Breast epithelium (tissue), 3 donors: ENCODE data around the gene KIF26B.

Experiments
- POLR2A ChIP-seq: fragments of 450-650 bp; IDR thresholded peaks from one replicate; pipeline ENCODE4 v1.6.1; 2016; ENCODE audit warnings: antibody characterized with exemption, mild to moderate bottlenecking, moderate library complexity
- POLR2AphosphoS5 ChIP-seq, 3 donors: sonication (generic); formaldehyde crosslinking; IDR thresholded peaks; one replicate each; pipeline ENCODE4 v1.6.1; 2017; ENCODE audit warnings: antibody characterized with exemption in 3 of 3
- TF ChIP-seq, protein P1 (sequence below), 3 donors: fragments of 450-650 bp; IDR thresholded peaks; one replicate each; pipeline ENCODE4 v1.5.1; 2016 to 2017; ENCODE audit warnings: antibody characterized with exemption in 3 of 3, mild to moderate bottlenecking in 3 of 3, moderate library complexity in 3 of 3

GRCh38 chr1:245406426-245406825, 251.6 kb downstream of the KIF26B start:
- TF ChIP-seq, protein P1, sequence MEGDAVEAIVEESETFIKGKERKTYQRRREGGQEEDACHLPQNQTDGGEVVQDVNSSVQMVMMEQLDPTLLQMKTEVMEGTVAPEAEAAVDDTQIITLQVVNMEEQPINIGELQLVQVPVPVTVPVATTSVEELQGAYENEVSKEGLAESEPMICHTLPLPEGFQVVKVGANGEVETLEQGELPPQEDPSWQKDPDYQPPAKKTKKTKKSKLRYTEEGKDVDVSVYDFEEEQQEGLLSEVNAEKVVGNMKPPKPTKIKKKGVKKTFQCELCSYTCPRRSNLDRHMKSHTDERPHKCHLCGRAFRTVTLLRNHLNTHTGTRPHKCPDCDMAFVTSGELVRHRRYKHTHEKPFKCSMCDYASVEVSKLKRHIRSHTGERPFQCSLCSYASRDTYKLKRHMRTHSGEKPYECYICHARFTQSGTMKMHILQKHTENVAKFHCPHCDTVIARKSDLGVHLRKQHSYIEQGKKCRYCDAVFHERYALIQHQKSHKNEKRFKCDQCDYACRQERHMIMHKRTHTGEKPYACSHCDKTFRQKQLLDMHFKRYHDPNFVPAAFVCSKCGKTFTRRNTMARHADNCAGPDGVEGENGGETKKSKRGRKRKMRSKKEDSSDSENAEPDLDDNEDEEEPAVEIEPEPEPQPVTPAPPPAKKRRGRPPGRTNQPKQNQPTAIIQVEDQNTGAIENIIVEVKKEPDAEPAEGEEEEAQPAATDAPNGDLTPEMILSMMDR (IDR thresholded peaks at IDR 0.05), result no peak
- TF ChIP-seq POLR2AphosphoS5 (IDR thresholded peaks at IDR 0.05) (no peak), POLR2A (no peak)
